Adrenal gland (tissue), 12 donors: Measurements from ENCODE around the gene L3MBTL2. TPM values are rescaled to one million over a fixed set of nuclear protein-coding genes. Genes with fewer than 3 reads are reported as not detected.

Experiments
- DNase-seq, 7 donors: peaks; one replicate each; pipeline ENCODE4 v3.0.0-alpha.2; 2019 to 2020
- H3K27ac ChIP-seq, 5 donors: fragments of 200-600 bp; sonication (generic) in 4 of 5; 1 replicate in 3 of 5; 2 replicates in 2 of 5; pipeline versions ENCODE4 v1.5.1 to v1.8.0; 2016 to 2020; ENCODE audit warnings: mild to moderate bottlenecking in 1 of 5
- H3K27me3 ChIP-seq: fragments of 200-600 bp; 2 replicates; pipeline ENCODE4 v1.8.0; 2021
- H3K36me3 ChIP-seq, 2 donors: fragments of 200-600 bp; replicated peaks in 1 of 2; 1 replicate in 1 of 2; 2 replicates in 1 of 2; pipeline versions ENCODE4 v1.5.1 to v1.8.0; 2018 to 2022
- H3K4me1 ChIP-seq, 2 donors: fragments of 200-600 bp; replicated peaks in 1 of 2; 1 replicate in 1 of 2; 2 replicates in 1 of 2; pipeline versions ENCODE4 v1.5.1 to v1.8.0; 2018 to 2021
- H3K4me3 ChIP-seq, 4 donors: fragments of 200-600 bp; sonication (generic) in 3 of 4; one replicate each; pipeline ENCODE4 v1.5.1; 2016 to 2018
- H3K9me3 ChIP-seq, 3 donors: fragments of 200-600 bp; sonication (generic) in 1 of 3; replicated peaks in 1 of 3; 1 replicate in 2 of 3; 2 replicates in 1 of 3; pipeline versions ENCODE4 v1.5.1 to v1.8.0; 2016 to 2021
- CTCF ChIP-seq, 6 experiments: fragments of 450-650 bp in 4 of 6; fragments of 200-600 bp in 2 of 6; sonication (generic) in 1 of 6; IDR thresholded peaks; 1 replicate in 5 of 6; 2 replicates in 1 of 6; pipeline versions ENCODE4 v1.5.1 to v1.8.0; 2016 to 2021; ENCODE audit warnings: antibody characterized with exemption in 6 of 6, mild to moderate bottlenecking in 2 of 6, moderate library complexity in 1 of 6
- POLR2A ChIP-seq, 2 donors: fragments of 450-650 bp; IDR thresholded peaks; one replicate each; pipeline ENCODE4 v1.6.1; 2017; ENCODE audit warnings: antibody characterized with exemption in 2 of 2, mild to moderate bottlenecking in 2 of 2, moderate library complexity in 1 of 2
- WGBS, 4 donors: extraction: QIAGEN DNeasy Blood & Tissue Kit in 2 of 4; methylation state at CpG; one replicate each; pipeline versions ENCODE4 v1.1.5 to v1.1.7; 2013 to 2017; 5-methylcytosine and 5-hydroxymethylcytosine counted together
- intact Hi-C, 2 donors: fragments of 100-400 bp; cut with DNase I; formaldehyde crosslinking; loops; one replicate each; pipeline versions ENCODE4 v1.14.1 to v1.15.0; 2022 to 2023
- polyA plus RNA-seq, 3 donors: library from polyadenylated mRNA; stranded (reverse); fragments of 200-250 nt in 2 of 3; fragments of 350-450 nt in 1 of 3; fragmentation: Illumina TruSeq in 1 of 3; extraction: RNeasy Lipid Tissue Mini Kit (QIAGEN cat#74804) in 1 of 3; gene quantifications; one replicate each; pipeline ENCODE4 v1.2.3, GENCODE V29; 2013 to 2014
- total RNA-seq, 9 donors: library from RNA; depleted of rRNA in 4 of 9; stranded (reverse); fragments of >200 nt in 4 of 9; fragments of 120-200 nt in 1 of 9; fragmentation: NEBNext Ultra II Directional in 1 of 9; extraction: Animal tissue kit (Norgen Biotek cat#: 25700) in 1 of 9; gene quantifications; one replicate each; pipeline versions ENCODE4 v1.1.0 to v1.2.4, GENCODE V29; 2013 to 2023
- donor health status: healthy with polysubstance abuse.
- donor health status: Bipolar disorder and iron deficiency.
- donor health status: DM: yes; HTN: yes; CAD: no.
- donor health status: DM: no; HTN: no; CAD: no.
- donor health status: DM: no; HTN: no; CAD: no.
- donor health status: DM: yes; HTN: yes; CAD: no.

Gene L3MBTL2
- total and polyA plus RNA-seq, 12 donors, result 16.1 to 31.9 (median 22.9) TPM

GRCh38 chr22:41247703-41248102, 42.6 kb downstream of the L3MBTL2 start:
- no peaks in the 10 kb centered on the region for H3K27me3 ChIP-seq
- DNase-seq, result peak in 5 of 7 donors; percentile 49 to 62 (median 51)
- H3K4me3 ChIP-seq, result no peak overlapping the region
- H3K27ac ChIP-seq, result peak overlapping the region in 3 of 5 donors; percentile 43 to 49 (median 47)
- WGBS, 4 donors, result 72 to 82% (median 78%) methylated on average over 3 to 7 of the region's 7 CpGs
- peaks cover 0 to 12% of the 10 kb centered on the region in 2 donors for H3K4me1 ChIP-seq
- H3K9me3 ChIP-seq, result no peaks in the 10 kb centered on the region
- peaks cover 0 to 67% of the 10 kb centered on the region in 2 donors for H3K36me3 ChIP-seq
- intact Hi-C loops, result no loop called here
- TF ChIP-seq CTCF (IDR thresholded peaks at IDR 0.05) (no peak), POLR2A (IDR thresholded peaks at IDR 0.05) (no peak)

DNA sequence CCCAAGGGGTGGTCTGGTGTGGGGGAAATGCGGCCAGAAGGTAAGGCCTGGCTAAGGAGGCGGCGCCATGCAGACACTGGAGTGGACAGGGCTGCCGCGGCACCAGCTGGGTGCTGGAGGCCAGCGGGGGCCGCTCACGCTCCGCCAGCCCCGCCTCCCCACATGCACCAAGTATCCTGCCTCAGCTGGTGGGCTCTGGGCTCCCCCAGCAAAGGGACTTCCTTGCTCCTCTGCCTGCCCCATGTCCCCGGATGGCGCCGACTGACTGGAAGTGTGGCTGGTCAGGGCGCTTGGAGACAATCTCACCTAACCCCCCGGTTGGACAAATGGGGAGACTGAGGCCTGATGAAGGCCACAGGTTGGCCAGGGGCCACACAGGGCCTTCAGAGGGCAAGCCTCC, 43.2 kb downstream of the L3MBTL2 start:
- H3K36me3 ChIP-seq, result peaks cover 0 to 73% of the 10 kb centered on the region in 2 donors
- H3K27me3 ChIP-seq, result no peaks in the 10 kb centered on the region
- H3K4me1 ChIP-seq, result peaks cover 0 to 12% of the 10 kb centered on the region in 2 donors
- TF ChIP-seq CTCF (IDR thresholded peaks at IDR 0.05), result no peak
- no peak for TF ChIP-seq POLR2A (IDR thresholded peaks at IDR 0.05)
- WGBS, 4 donors, result 85 to 97% (median 90%) methylated on average over 6 to 15 of the region's 15 CpGs
- no peak for DNase-seq
- H3K4me3 ChIP-seq, result no peak overlapping the region
- intact Hi-C loops, result no loop called here
- H3K9me3 ChIP-seq, result no peaks in the 10 kb centered on the region
- peak overlapping the region in 3 of 5 donors; percentile 43 to 49 (median 47) for H3K27ac ChIP-seq

DNA sequence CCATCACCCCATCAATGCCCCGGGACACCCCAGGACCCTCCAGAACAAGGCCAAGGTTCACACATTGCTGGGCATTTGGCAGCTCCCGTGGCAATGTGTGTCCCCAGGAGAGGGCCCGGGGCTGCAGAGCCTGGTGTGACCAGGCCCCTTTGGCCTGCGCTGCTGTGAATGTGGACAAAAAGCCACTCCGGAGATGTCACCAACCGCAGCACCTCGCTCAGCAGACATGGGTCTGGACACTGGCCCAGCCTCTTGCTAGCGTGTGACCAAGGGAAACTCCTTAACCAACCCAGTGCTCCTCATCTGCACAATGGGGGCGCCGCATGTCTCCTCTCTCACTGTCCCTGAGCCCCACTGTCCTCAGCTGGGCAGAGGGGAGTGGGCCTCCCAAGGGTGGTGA, 43.6 kb downstream of the L3MBTL2 start:
- no peak overlapping the region for H3K4me3 ChIP-seq
- no peaks in the 10 kb centered on the region for H3K9me3 ChIP-seq
- DNase-seq, result no peak
- peaks cover 0 to 12% of the 10 kb centered on the region in 2 donors for H3K4me1 ChIP-seq
- intact Hi-C loops, result no loop called here
- no peaks in the 10 kb centered on the region for H3K27me3 ChIP-seq
- H3K27ac ChIP-seq, result peak overlapping the region in 2 of 5 donors; percentile 47 to 49
- peaks cover 0 to 78% of the 10 kb centered on the region in 2 donors for H3K36me3 ChIP-seq
- TF ChIP-seq POLR2A (IDR thresholded peaks at IDR 0.05) (no peak), CTCF (IDR thresholded peaks at IDR 0.05) (no peak)
- WGBS, 4 donors, result 92 to 93% methylated on average over 10 of the region's 10 CpGs; no CpG with 5 or more reads in 2 of the 4 donors

GRCh38 chr22:41249442-41249841, 44.3 kb downstream of the L3MBTL2 start:
- TF ChIP-seq CTCF (IDR thresholded peaks at IDR 0.05) (no peak), POLR2A (IDR thresholded peaks at IDR 0.05) (no peak)
- H3K9me3 ChIP-seq, result no peaks in the 10 kb centered on the region
- H3K36me3 ChIP-seq, result peaks cover 0 to 85% of the 10 kb centered on the region in 2 donors
- peak overlapping the region in 2 of 5 donors; percentile 33 to 49 for H3K27ac ChIP-seq
- H3K4me3 ChIP-seq, result no peak overlapping the region
- no peak for DNase-seq
- peaks cover 0 to 12% of the 10 kb centered on the region in 2 donors for H3K4me1 ChIP-seq
- 61 to 80% (median 71%) methylated on average over 2 to 14 of the region's 14 CpGs for WGBS, 4 donors
- intact Hi-C loops, result no loop called here
- H3K27me3 ChIP-seq, result no peaks in the 10 kb centered on the region
